ENCODE results near the gene TXK.

Gene TXK

DNA sequence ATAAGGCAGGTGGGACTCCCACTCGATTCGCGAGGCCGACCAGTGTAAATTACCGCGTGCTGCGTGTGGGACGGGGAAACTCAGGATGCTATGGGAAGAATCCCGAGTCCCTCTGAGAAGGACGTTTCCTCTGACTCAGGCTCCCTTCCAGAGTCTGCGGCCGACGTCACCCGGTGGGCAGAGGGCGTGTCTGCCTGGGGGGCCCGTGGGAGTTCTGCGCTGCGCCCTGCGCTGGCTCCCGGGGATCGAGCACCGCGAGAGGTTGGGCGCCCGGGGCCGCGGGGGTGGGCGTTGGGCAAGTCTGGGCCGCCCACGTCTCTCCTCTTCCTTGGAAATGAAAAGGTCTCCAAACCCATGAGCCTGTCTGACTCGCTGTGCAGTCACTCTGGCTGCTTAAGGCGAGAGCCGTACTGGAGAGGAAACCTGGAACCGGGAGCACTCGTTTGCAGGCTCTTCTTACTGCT is 116.9 kb downstream of the TXK start:
- peak overlapping the region; percentile 66 for H3K4me2 ChIP-seq (ENCODE audit: low read depth, low read length, poor library complexity, severe bottlenecking)
- TF ChIP-seq EZH2phosphoT487 (IDR thresholded peaks at IDR 0.05; ENCODE audit: borderline replicate concordance): no peak
- TF ChIP-seq, protein P1, sequence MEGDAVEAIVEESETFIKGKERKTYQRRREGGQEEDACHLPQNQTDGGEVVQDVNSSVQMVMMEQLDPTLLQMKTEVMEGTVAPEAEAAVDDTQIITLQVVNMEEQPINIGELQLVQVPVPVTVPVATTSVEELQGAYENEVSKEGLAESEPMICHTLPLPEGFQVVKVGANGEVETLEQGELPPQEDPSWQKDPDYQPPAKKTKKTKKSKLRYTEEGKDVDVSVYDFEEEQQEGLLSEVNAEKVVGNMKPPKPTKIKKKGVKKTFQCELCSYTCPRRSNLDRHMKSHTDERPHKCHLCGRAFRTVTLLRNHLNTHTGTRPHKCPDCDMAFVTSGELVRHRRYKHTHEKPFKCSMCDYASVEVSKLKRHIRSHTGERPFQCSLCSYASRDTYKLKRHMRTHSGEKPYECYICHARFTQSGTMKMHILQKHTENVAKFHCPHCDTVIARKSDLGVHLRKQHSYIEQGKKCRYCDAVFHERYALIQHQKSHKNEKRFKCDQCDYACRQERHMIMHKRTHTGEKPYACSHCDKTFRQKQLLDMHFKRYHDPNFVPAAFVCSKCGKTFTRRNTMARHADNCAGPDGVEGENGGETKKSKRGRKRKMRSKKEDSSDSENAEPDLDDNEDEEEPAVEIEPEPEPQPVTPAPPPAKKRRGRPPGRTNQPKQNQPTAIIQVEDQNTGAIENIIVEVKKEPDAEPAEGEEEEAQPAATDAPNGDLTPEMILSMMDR (conservative IDR thresholded peaks at IDR 0.05; ENCODE audit: low read length): no peak
- H3K9ac ChIP-seq (ENCODE audit: low read depth, low read length, poor library complexity, severe bottlenecking): no peak overlapping the region
- no peaks in the 10 kb centered on the region for H4K20me1 ChIP-seq (ENCODE audit: insufficient read depth, low read length, poor library complexity, severe bottlenecking)
- no peaks in the 10 kb centered on the region for H3K79me2 ChIP-seq (ENCODE audit: insufficient read depth, low read length)
- peaks cover 20% of the 10 kb centered on the region for H3K27me3 ChIP-seq (ENCODE audit: insufficient read depth, low read length, poor library complexity, severe bottlenecking)
- H3K4me3 ChIP-seq (ENCODE audit: low read length, poor library complexity, severe bottlenecking): peak overlapping the region; percentile 72
- H3K36me3 ChIP-seq (ENCODE audit: insufficient read depth, low read length): no peaks in the 10 kb centered on the region
- no peaks in the 10 kb centered on the region for H3K9me3 ChIP-seq (ENCODE audit: insufficient read depth, low read depth, low read length)
- peak overlapping the region; percentile 91; the same call in 1 of the 2 replicates for H2AFZ ChIP-seq (ENCODE audit: low read length)
- H3K9me2 ChIP-seq (replicated peaks; ENCODE audit: low read depth, low read length): no peaks in the 10 kb centered on the region
- no peaks in the 10 kb centered on the region for H3K4me1 ChIP-seq (ENCODE audit: insufficient read depth, low read length, poor library complexity, severe bottlenecking)
- H3F3A ChIP-seq (ENCODE audit: low read depth): no peaks in the 10 kb centered on the region
